H4 (cell line): Measurements from ENCODE around the gene WDR81. TPM values are rescaled to one million over a fixed set of nuclear protein-coding genes. Genes with fewer than 3 reads are reported as not detected.
"Not testable (repeated sequence)": the region's sequence is repeated elsewhere in the genome, so short reads cannot be mapped to it uniquely, and the experiment has no call there.

Experiments
- DNase-seq: peaks from one replicate; pipeline ENCODE4 v3.0.0-alpha.2; 2015; ENCODE audit warnings: low spot score
- total RNA-seq: library from RNA; depleted of rRNA; stranded (reverse); fragments of >200 nt; shearing (Covaris generic); gene quantifications from 2 replicates; pipeline ENCODE4 v1.2.3, GENCODE V29; 2014

WDR81 gene
- total RNA-seq, 1 experiment from 2014 or later: 10.1 TPM

- DNase-seq: no peak
These were observed 29.4 kb downstream of the WDR81 start for GRCh38 chr17:1753767-1754429.

- no peak for DNase-seq
These were observed 30.1 kb downstream of the WDR81 start for GRCh38 chr17:1754430-1755112.

GRCh38 chr17:1755252-1755826 lies 30.8 kb downstream of the WDR81 start:
- no peak for DNase-seq

GRCh38 chr17:1755827-1756262 lies 31.3 kb downstream of the WDR81 start:
- no peak for DNase-seq

DNA sequence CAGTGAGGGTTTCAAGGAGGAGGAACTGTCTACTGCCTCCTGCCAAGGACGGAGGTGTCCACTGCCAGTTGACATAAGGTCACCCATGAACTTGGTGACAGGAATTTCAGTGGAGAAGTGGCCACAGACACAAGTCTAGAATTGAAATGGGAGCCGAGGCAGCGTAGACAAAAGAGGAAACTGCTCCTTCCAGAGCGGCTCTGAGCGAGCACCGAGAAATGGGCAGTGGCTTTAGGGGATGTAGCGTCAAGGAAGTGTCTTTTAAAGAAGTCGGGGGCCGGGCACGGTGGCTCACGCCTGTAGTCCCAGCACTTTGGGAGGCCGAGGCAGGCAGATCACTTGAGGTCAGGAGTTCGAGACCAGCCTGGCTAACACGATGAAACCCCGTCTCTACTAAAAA lies 34.3 kb downstream of the WDR81 start:
- no peak for DNase-seq

DNA sequence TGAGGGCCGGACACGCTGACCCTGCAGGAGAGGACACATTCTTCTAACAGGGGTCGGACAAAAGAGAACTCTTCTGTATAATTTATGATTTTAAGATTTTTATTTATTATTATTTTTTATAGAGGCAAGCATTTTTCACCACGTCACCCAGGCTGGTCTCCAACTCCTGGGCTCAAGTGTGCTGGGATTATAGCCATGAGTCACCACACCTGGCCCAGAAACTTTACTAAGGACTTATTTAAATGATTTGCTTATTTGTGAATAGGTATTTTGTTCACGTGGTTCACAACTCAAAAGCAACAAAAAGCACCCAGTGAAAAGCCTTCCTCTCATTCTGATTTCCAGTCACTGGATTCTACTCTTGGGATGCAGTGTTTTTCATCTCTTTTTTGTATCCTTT lies 35.0 kb downstream of the WDR81 start:
- no peak for DNase-seq

- no peak for DNase-seq
These were observed 37.9 kb downstream of the WDR81 start for GRCh38 chr17:1762233-1762900.

DNA sequence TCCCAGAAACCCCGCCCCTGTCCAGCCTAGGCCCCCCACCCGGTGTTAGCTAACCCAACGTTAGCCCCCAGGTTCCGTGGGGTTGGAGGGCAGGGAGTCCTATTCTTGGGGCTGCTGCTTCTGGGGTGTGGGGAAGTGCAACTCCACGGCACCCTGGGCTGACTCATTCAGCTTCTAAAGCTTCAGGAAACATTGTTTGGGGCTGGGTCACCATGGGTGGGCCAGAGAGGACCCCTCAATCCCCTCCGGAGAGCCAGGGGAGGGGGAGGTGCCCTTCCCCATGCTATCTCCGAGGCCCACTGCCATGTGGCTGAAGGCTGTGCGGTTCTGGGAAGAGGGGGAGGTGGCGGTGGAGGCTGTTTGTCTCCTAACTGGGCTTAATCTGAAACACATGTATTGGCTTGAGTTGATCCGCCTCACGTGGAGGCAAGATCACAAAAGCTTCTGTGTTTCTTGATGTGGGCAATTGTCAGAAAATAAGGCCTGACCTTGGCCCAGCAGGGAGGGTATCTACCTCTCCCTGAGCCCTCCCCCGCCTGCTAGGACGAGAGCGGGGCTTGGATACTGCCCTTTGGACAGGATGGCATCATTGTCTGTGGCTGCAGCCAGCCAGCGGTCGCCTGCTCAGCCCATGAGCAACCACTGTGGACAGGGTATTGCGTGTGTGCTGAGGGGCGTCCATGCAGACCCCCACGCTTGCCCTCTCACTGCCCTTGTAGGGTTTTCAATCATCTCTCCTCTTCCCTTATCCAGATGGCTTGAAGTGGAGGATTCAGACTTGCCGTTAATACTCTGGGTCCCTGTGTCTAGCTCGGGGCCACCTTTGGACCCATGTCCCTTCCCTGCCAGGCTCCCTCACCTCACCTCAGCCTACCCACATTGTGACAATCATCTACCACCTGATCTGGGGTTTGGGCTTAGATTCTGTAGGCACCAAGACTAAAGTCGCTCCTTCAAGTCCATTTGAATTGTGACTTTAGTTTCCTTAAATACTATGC lies 38.7 kb downstream of the WDR81 start:
- no peak for DNase-seq

GRCh38 chr17:1764284-1764683 lies 39.8 kb downstream of the WDR81 start:
- DNase-seq: no peak

- not testable (repeated sequence) for DNase-seq
These were observed 40.2 kb downstream of the WDR81 start for GRCh38 chr17:1764705-1765104.

DNA sequence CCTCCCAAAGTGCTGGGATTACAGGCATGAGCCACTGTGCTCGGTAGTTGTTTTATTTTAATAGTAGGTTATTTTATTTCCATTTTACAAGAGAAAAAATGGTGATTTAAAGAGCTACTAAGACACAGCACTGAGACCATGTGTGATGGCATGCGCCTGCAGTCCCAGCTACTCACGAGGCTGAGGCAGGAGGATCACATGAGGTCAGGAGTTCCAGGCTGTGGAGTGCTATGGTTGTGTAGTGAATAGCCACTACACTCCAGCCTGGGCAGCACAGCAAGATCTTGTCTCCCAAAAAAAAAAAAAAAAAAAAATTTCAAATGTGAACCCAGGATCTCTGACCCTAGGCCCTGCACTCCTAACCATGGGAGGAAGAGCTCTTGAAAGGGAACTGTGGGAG lies 41.1 kb downstream of the WDR81 start:
- no peak for DNase-seq

DNA sequence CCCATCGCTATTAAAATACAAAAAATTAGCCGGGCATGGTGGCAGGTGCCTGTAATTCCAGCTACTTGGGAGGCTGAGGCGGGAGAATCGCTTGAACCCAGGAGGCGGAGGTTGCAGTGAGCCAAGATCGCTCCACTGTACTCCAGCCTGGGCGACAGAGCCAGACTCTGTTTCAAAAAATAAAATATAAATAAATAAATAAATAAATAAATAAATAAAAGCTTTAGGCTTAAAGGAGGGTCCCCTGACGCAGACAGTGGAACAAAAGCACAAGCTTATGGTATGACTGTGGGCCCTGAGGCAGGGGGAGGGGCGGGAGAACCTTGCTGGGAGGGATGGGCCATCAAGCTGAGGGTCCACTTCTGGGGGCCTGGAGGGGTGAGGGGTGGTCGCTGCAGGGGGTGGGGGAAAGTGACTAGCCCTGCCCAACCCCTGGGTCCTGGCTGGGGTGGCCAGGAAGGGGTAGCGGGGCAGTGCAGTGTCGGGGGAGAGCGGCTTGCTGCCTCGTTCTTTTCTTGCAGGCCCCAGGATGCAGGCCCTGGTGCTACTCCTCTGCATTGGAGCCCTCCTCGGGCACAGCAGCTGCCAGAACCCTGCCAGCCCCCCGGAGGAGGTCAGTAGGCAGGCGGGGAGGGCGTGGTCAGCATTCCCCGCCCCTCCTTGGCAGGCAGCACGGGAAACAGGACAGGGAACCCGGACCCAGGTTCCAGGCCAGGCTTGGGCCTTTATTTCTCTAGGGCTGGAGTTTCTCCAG lies 42.1 kb downstream of the WDR81 start:
- no peak for DNase-seq

DNA sequence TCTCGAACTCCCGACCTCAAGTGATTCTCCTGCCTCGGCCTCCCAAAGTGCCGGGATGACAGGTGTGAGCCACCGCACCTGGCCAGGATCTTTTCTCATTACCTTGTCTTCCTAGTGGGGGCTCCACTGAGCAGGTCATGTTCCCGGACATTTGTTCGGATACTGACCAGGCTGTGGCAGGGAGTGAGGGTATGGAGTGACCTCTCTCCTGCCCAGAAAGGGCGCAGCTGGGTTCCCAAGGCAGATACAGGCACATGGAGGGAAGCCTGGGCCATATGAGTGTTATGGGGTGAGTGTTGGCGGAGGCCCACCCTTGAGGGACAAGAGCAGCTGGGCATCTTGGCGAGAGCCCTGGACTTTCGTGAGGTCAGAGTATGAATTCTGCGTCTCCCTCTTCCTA lies 42.9 kb downstream of the WDR81 start:
- no peak for DNase-seq

GRCh38 chr17:1769822-1770477 lies 45.4 kb downstream of the WDR81 start:
- peak; percentile 5 for DNase-seq

GRCh38 chr17:1773000-1773695 lies 48.6 kb downstream of the WDR81 start:
- not testable (repeated sequence) for DNase-seq

- DNase-seq: no peak
These were observed 49.2 kb downstream of the WDR81 start for GRCh38 chr17:1773696-1774181.

DNA sequence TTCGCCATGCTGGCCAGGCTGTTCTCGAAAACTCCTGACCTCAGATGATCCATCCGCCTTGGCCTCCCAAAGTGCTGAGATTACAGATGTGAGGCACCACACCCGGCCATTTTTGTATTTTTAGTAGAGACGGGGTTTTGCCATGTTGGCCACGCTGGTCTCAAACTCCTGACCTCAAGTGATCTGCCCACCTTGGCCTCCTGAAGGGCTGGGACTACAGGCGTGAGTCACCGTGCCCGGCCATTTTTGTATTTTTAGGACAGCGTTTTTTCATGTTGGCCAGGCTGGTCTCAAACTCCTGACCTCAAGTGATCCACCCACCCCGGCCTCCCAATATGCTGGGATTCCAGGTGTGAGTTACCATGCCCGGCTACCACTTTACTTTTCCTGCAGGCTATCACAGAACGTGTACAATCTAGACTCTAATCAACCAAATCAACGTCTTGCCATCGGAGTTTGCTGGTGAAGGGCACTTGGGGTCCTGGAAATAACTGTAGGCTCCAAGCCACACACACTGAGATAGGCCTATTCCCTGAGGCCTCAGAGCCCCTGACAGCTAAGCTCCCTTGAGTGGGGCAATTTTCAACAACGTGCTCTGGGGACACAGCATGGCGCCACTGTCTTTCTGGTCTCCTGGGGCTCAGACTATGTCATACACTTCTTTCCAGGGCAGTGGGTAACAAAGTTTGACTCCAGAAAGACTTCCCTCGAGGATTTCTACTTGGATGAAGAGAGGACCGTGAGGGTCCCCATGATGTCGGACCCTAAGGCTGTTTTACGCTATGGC lies 50.1 kb downstream of the WDR81 start:
- no peak for DNase-seq

DNA sequence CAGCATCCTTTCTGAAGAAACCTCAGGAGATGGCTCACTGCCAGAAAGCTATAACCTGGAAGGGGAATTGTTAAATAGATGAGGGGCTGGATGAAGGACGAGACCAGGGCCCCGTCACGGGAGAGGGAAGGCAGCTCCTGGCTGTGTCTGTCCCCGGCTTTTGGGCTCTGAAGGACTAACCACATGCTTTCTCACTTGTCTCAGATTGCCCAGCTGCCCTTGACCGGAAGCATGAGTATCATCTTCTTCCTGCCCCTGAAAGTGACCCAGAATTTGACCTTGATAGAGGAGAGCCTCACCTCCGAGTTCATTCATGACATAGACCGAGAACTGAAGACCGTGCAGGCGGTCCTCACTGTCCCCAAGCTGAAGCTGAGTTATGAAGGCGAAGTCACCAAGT lies 51.8 kb downstream of the WDR81 start:
- no peak for DNase-seq

DNA sequence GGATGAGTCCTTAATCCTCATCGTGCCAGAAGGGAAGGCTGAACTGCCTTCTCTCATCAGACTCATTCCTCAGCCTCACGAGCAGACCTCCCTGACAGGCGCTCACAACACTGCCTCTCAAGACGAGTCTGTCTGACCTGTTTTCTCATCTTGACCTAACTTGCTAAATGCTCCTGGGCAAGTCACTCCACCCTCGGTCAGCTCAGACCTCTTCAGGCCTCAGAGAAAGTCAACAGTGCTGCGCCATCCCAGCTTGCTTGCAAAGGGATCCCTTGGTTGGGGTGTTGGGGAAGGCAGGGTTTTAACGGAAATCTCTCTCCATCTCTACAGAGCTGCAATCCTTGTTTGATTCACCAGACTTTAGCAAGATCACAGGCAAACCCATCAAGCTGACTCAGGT lies 52.4 kb downstream of the WDR81 start:
- DNase-seq: no peak
